ENCODE results near the gene ELK1. TPM values are rescaled to one million over a fixed set of nuclear protein-coding genes. Genes with fewer than 3 reads are reported as not detected.
"Not testable (repeated sequence)": the region's sequence is repeated elsewhere in the genome, so short reads cannot be mapped to it uniquely, and the experiment has no call there.

Gene ELK1
- total and polyA plus RNA-seq, 2 of the 4 experiments (the other 2 are of a cell fraction) = 10.0 to 24.3 TPM

DNA sequence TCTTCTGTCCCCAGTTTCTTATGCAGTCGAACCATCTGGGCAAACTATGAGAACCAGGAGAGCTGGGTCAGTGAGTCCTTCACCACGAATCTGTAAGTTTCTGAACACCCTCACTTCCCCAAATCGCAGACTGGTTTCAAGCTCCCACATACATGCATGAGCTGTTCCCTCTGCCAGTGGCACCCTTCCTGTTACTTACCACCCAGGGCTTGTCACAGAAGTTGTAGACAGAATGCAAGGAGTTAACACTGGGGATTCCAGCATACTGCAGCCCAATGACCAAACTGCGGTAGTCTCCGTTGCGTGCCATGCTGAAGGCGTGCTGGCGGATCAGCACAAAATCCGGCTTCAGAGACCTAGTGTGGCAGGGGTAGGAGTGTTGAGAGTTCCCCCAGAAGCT lies 45.3 kb downstream of the ELK1 start:
- no peak overlapping the region for H3K18ac ChIP-seq (ENCODE audit: low read depth, low read length)
- no peaks in the 10 kb centered on the region; the same call in 1 of the 2 replicates for H4K20me1 ChIP-seq (ENCODE audit: insufficient read depth, low read length)
- H3K23ac ChIP-seq (ENCODE audit: low read depth, low read length) = no peak overlapping the region
- dilution Hi-C loops (cut with HindIII; ENCODE audit: low sequenced_read_pairs, unreplicated experiment) = no loop called here
- no peaks in the 10 kb centered on the region for H3K9me1 ChIP-seq (ENCODE audit: insufficient read depth, low read length)
- CTCF ChIA-PET = no interaction called here
- ATAC-seq (ENCODE audit: low read depth) (no peak), DNase-seq (no peak)
- H3K4me1 ChIP-seq (ENCODE audit: control insufficient read depth, insufficient read depth, low read length) = no peaks in the 10 kb centered on the region
- POLR2A ChIA-PET (ENCODE audit: unreplicated experiment) = no interaction called here
- no peak overlapping the region for H2BK15ac ChIP-seq (ENCODE audit: low read depth, low read length)
- H3K27ac ChIP-seq (ENCODE audit: insufficient read depth, low read length) = no peak overlapping the region
- H2BK120ac ChIP-seq (ENCODE audit: low read depth, low read length) = no peak overlapping the region
- no peak overlapping the region for H2BK5ac ChIP-seq (ENCODE audit: low read depth, low read length, poor library complexity, severe bottlenecking)
- H3K4me2 ChIP-seq (ENCODE audit: low read depth, low read length) = no peak overlapping the region
- H4K8ac ChIP-seq (ENCODE audit: low read depth in 2 of 2, low read length in 2 of 2) = no peak overlapping the region
- H3K36me3 ChIP-seq (ENCODE audit: control insufficient read depth, insufficient read depth, low read length) = no peaks in the 10 kb centered on the region
- no peak overlapping the region for H2AK9ac ChIP-seq (replicated peaks; ENCODE audit: low read depth, low read length, poor library complexity)
- no peak for TF ChIP-seq RAD21 (IDR thresholded peaks at IDR 0.05; ENCODE audit: low read length)
- TF ChIP-seq, protein P1, sequence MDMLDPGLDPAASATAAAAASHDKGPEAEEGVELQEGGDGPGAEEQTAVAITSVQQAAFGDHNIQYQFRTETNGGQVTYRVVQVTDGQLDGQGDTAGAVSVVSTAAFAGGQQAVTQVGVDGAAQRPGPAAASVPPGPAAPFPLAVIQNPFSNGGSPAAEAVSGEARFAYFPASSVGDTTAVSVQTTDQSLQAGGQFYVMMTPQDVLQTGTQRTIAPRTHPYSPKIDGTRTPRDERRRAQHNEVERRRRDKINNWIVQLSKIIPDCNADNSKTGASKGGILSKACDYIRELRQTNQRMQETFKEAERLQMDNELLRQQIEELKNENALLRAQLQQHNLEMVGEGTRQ (IDR thresholded peaks at IDR 0.05; ENCODE audit: low read depth, low read length) = no peak
- TF ChIP-seq, protein P2, sequence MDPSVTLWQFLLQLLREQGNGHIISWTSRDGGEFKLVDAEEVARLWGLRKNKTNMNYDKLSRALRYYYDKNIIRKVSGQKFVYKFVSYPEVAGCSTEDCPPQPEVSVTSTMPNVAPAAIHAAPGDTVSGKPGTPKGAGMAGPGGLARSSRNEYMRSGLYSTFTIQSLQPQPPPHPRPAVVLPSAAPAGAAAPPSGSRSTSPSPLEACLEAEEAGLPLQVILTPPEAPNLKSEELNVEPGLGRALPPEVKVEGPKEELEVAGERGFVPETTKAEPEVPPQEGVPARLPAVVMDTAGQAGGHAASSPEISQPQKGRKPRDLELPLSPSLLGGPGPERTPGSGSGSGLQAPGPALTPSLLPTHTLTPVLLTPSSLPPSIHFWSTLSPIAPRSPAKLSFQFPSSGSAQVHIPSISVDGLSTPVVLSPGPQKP (IDR thresholded peaks at IDR 0.05; ENCODE audit: borderline replicate concordance, low read depth, low read length) = no peak
- no peak for TF ChIP-seq POLR2A (IDR thresholded peaks at IDR 0.05; ENCODE audit: low read depth, low read length)
- TF ChIP-seq MXI1 (IDR thresholded peaks at IDR 0.05; ENCODE audit: borderline replicate concordance, low read depth, low read length) = no peak
- TF ChIP-seq CEBPB (IDR thresholded peaks at IDR 0.05; ENCODE audit: low read depth, low read length) = no peak
- no peak overlapping the region for H3K14ac ChIP-seq (replicated peaks; ENCODE audit: low read depth, low read length)
- H3K79me1 ChIP-seq (ENCODE audit: low read depth in 1 of 2, low read length in 2 of 2) = no peaks in the 10 kb centered on the region
- H2AFZ ChIP-seq (replicated peaks; ENCODE audit: low read length, poor library complexity) = no peak overlapping the region
- no TSS peak for BruUV-seq (replicated peaks)
- no peak overlapping the region for H2AK5ac ChIP-seq (ENCODE audit: low read depth, low read length)
- peaks cover 6% of the 10 kb centered on the region; the same call in 1 of the 2 replicates for H3K27me3 ChIP-seq (ENCODE audit: control insufficient read depth, insufficient read depth, low read length)
- in situ Hi-C loops (cut with MboI; ENCODE audit: low sequenced_read_pairs) = no loop called here
- H2BK20ac ChIP-seq (ENCODE audit: low read depth, low read length) = no peak overlapping the region
- no peak overlapping the region for H3K4me3 ChIP-seq (ENCODE audit: insufficient read depth, low read depth, low read length)
- no peak overlapping the region for H3K56ac ChIP-seq (ENCODE audit: extremely low read depth, insufficient read depth, low read length)
- intact Hi-C loops (cut with micrococcal nuclease) = no loop called here
- no peak overlapping the region for H3K9ac ChIP-seq (ENCODE audit: low read depth, low read length)
- H4K5ac ChIP-seq (ENCODE audit: low read depth, low read length) = no peak overlapping the region
- H3K4ac ChIP-seq (ENCODE audit: low read depth, low read length) = no peak overlapping the region
- H3K9me3 ChIP-seq (ENCODE audit: control insufficient read depth, insufficient read depth, low read length) = peaks cover 3% of the 10 kb centered on the region; the same call in 1 of the 2 replicates
- H4K91ac ChIP-seq (ENCODE audit: insufficient read depth, low read depth, low read length) = no peak overlapping the region
- 57% methylated on average over 1 of the region's 9 CpGs; no CpG with 5 or more reads in 1 of the 2 experiments for WGBS, 2 experiments (ENCODE audit: extremely low coverage in 2 of 2, insufficient read length in 1 of 2)

DNA sequence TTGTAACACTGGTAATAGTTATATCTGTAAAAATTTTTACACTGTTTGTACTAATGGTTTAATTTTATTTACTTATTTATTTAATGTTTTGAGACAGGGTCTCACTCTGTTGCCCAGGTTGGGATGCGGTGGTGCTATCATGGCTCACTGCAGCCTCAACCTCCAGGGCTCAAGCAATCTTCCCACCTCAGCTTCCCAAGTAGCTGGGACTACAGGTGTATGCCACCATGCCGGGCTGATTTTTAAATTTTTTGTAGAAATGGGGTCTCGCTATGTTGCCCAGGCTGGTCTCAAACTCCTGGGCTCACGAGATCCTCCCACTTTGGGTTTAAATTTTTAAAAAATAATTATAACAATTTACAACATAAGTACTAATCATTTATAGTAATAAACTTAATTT lies 47.2 kb downstream of the ELK1 start:
- H3K4ac ChIP-seq (ENCODE audit: low read depth, low read length); POLR2A ChIA-PET (ENCODE audit: unreplicated experiment); H3K9me3 ChIP-seq (ENCODE audit: control insufficient read depth, insufficient read depth, low read length); BruUV-seq (replicated peaks); H3K36me3 ChIP-seq (ENCODE audit: control insufficient read depth, insufficient read depth, low read length); H3K9ac ChIP-seq (ENCODE audit: low read depth, low read length); H4K5ac ChIP-seq (ENCODE audit: low read depth, low read length); intact Hi-C loops (cut with micrococcal nuclease); H3K79me1 ChIP-seq (ENCODE audit: low read depth in 1 of 2, low read length in 2 of 2); in situ Hi-C loops (cut with MboI; ENCODE audit: low sequenced_read_pairs); H4K20me1 ChIP-seq (ENCODE audit: insufficient read depth, low read length); H3K23ac ChIP-seq (ENCODE audit: low read depth, low read length); H2AK5ac ChIP-seq (ENCODE audit: low read depth, low read length); H2BK5ac ChIP-seq (ENCODE audit: low read depth, low read length, poor library complexity, severe bottlenecking); dilution Hi-C loops (cut with HindIII; ENCODE audit: low sequenced_read_pairs, unreplicated experiment); H3K4me3 ChIP-seq (ENCODE audit: insufficient read depth, low read depth, low read length); H4K8ac ChIP-seq (ENCODE audit: low read depth in 2 of 2, low read length in 2 of 2); H2AK9ac ChIP-seq (replicated peaks; ENCODE audit: low read depth, low read length, poor library complexity); ATAC-seq (ENCODE audit: low read depth); H2BK15ac ChIP-seq (ENCODE audit: low read depth, low read length); H2AFZ ChIP-seq (replicated peaks; ENCODE audit: low read length, poor library complexity); H3K56ac ChIP-seq (ENCODE audit: extremely low read depth, insufficient read depth, low read length); CTCF ChIA-PET; H3K18ac ChIP-seq (ENCODE audit: low read depth, low read length); H3K9me1 ChIP-seq (ENCODE audit: insufficient read depth, low read length); H3K27me3 ChIP-seq (ENCODE audit: control insufficient read depth, insufficient read depth, low read length); DNase-seq; H3K4me1 ChIP-seq (ENCODE audit: control insufficient read depth, insufficient read depth, low read length); H3K14ac ChIP-seq (replicated peaks; ENCODE audit: low read depth, low read length); H3K27ac ChIP-seq (ENCODE audit: insufficient read depth, low read length); H2BK120ac ChIP-seq (ENCODE audit: low read depth, low read length); H2BK20ac ChIP-seq (ENCODE audit: low read depth, low read length); H3K4me2 ChIP-seq (ENCODE audit: low read depth, low read length); H4K91ac ChIP-seq (ENCODE audit: insufficient read depth, low read depth, low read length): not testable (repeated sequence)
- no CpG with 5 or more reads among the region's 4 CpGs for WGBS, 2 experiments (ENCODE audit: extremely low coverage in 2 of 2, insufficient read length in 1 of 2)

Measured in IMR-90 (cell line).